SH-SY5Y (cell line): ENCODE data around the gene LRRC56.

Experiments
- GATA2 ChIP-seq: IDR thresholded peaks from 2 replicates; pipeline ENCODE4 v1.6.1; 2011; ENCODE audit warnings: mild to moderate bottlenecking, low read depth, low read length
- GATA3 ChIP-seq: IDR thresholded peaks from 2 replicates; pipeline ENCODE4 v1.6.1; 2011; ENCODE audit warnings: low read depth, mild to moderate bottlenecking, low read length, moderate library complexity

The LRRC56 gene

DNA sequence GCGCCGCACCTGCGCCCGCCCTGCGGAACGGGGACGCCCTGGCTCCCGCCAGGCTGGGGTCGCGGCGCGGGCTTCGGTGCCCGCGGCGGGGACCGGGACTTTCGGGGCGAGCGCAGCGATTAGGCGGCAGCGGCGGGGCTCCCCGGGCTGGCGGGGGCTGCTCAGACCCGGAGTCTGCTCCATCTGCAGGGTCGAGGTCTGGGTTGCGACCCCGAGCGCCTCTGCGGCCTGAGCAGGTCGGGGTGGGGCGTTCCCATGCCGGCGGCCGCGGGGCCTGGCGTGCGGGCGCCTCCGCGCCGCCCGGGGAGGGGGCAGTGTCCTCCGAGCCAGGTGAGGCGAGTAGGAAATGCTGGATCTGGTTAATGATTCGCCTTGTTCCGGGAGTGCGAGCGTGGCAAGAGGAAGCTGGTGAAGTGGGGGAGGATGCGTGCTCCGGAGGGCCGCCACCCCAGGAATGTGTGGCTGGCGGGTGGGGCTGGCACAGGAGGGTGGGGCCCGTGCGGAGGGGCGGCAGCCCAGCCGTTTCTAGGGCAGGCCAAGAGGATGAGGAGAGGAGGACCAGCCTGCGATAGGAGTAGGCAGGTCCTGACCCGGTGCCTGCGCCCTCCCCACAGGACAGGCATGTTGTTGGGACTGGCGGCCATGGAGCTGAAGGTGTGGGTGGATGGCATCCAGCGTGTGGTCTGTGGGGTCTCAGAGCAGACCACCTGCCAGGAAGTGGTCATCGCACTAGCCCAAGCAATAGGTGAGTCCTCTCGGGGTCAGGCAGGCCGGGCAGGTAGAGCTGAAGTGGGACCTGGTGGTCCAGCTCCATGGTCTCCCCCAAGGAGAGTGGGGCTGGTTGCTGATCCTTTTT lies 24.0 kb downstream of the LRRC56 start:
- TF ChIP-seq GATA3 (no peak), GATA2 (no peak)

DNA sequence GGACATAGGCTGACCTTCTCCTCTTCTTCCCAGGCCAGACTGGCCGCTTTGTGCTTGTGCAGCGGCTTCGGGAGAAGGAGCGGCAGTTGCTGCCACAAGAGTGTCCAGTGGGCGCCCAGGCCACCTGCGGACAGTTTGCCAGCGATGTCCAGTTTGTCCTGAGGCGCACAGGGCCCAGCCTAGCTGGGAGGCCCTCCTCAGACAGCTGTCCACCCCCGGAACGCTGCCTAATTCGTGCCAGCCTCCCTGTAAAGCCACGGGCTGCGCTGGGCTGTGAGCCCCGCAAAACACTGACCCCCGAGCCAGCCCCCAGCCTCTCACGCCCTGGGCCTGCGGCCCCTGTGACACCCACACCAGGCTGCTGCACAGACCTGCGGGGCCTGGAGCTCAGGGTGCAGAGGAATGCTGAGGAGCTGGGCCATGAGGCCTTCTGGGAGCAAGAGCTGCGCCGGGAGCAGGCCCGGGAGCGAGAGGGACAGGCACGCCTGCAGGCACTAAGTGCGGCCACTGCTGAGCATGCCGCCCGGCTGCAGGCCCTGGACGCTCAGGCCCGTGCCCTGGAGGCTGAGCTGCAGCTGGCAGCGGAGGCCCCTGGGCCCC lies 24.8 kb downstream of the LRRC56 start:
- no peak for TF ChIP-seq GATA2
- no peak for TF ChIP-seq GATA3

DNA sequence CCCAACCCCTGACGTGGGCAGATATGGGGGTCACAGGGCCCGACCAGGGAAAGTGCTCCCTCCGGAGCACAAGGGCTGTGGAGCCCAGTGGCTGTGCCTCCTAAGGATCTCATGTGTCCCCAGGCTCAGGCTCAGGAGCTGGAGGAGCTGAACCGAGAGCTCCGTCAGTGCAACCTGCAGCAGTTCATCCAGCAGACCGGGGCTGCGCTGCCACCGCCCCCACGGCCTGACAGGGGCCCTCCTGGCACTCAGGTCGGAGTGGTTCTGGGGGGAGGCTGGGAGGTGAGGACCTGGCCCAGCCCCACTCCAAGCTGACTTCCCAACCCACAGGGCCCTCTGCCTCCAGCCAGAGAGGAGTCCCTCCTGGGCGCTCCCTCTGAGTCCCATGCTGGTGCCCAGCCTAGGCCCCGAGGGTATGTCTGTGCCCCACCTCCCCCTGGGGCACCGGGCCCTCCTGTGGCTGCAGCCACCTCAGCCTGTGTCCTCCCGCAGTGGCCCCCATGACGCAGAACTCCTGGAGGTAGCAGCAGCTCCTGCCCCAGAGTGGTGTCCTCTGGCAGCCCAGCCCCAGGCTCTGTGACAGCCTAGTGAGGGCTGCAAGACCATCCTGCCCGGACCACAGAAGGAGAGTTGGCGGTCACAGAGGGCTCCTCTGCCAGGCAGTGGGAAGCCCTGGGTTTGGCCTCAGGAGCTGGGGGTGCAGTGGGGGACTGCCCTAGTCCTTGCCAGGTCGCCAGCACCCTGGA lies 25.9 kb downstream of the LRRC56 start:
- TF ChIP-seq GATA3 = no peak
- TF ChIP-seq GATA2 = no peak

DNA sequence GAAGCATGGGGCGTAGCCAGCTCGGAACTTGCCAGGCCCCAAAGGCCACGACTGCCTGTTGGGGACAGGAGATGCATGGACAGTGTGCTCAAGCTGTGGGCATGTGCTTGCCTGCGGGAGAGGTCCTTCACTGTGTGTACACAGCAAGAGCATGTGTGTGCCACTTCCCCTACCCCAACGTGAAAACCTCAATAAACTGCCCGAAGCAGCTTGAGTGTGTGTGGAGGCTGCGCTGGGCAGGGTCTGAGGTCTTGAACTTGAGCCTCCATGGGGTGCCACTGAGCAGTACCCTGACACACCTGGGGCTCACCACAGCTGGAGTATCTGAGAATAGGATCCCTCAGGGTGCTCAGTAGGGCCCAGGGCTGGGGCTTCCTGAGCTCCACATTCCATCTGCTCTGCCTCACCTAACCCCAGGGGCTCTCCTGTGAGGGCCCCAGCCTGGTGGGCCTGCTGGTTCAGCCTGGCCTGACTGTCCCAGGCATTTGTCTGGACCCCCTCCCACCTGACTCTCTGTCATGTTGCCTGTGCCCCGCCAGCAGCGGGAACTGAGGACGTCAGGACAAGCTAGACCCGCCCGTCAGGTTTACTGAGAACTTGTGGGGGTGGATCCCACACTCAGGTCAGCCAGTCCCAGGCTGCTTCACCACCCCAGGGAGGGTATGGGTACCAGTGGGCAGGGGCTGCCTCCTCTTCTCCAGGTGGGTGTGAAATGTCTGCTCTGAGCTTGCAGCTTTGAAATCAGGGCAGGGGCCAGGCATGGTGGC lies 26.7 kb downstream of the LRRC56 start:
- TF ChIP-seq GATA3 = no peak
- TF ChIP-seq GATA2 = no peak

DNA sequence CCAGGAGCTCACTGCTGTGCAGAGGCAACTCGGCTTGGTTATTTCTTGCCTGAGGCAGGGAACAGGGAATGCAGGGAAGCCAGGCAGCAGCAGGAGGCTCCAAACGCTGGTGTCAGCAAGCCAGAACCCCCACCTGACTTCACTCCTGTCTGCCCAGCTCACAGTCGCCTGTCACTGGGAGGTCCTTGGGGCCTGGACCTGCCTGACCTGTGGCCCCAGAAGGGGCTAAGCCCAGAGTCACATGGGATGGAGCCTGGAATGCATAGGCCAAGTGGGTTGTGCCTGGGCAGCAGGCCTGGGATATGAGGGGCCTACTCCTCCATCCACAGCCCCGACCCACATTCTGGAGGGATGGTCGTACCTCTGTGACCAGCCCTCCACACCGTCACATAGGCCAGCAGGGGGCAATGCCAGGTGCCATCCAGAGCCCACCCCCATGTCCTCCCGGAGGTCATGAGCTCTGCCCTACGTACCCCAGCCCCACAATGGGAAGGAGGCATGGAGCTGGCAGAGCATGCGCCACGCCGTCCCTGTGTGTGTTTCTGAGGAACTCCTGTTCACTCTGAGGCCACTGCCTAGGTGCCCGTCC lies 28.7 kb downstream of the LRRC56 start:
- TF ChIP-seq GATA2 (no peak), GATA3 (no peak)

DNA sequence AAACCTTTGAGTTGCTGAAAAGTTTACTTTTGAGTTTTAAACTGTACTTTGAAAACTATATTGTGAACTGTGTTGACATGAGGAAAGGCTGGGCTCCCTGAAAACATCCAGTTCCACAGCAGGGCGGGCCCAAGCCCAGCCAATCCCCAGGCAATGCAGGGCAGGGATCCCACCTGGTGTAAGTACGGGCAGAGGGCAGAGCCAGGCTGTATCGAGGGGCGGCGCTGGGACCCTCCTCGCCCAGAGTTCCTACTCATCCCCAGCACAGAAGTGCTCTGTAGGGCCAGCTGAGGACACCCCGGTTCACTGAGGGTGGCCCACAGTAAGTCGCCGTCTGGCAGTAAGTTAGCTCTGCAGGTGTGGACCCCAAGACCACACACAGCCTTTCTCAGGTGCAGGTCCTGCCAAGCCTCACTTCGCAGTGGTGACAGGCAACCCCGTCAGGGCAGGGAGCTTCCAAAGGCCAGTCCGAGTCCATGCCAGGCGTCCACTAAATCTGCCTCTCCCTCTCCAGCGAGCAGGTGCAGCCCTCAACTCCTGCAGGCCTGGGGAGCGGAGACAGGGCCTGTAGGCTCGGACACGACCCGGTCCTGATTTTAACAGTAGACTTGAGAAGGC lies 29.8 kb downstream of the LRRC56 start:
- TF ChIP-seq GATA3 (no peak), GATA2 (no peak)

DNA sequence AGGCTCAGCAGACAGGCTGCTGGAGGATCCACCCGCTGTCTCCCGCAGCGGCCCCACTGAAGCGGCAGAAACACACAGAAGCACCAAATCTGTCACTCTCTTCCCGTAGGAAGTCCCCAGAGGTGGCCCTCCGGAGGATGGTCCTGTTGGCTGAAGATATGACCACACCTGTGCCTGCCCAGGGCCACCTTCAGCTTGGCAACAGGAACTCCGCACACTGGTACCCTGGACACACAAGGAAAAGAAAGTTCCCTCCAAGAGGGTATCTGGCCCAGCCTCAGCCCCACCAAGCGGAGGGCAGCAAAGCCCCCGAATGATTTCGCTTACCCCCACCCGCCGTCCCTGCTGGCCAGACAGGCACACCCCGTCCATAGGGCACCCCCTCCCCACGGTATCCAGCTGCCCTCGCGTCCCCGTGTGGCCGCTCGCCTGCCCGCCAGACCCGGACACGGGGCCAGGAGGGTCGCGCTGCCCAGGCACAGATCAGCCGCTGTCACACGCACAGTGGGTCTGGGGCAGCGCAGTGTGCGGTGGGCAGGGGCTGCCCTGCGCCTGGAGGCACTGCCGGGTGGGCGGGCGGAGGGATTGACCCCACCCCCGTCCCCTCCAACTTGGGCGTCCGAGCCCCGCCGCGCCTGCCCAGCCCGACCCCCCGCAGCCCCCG lies 30.4 kb downstream of the LRRC56 start:
- TF ChIP-seq GATA3 = no peak
- no peak for TF ChIP-seq GATA2

DNA sequence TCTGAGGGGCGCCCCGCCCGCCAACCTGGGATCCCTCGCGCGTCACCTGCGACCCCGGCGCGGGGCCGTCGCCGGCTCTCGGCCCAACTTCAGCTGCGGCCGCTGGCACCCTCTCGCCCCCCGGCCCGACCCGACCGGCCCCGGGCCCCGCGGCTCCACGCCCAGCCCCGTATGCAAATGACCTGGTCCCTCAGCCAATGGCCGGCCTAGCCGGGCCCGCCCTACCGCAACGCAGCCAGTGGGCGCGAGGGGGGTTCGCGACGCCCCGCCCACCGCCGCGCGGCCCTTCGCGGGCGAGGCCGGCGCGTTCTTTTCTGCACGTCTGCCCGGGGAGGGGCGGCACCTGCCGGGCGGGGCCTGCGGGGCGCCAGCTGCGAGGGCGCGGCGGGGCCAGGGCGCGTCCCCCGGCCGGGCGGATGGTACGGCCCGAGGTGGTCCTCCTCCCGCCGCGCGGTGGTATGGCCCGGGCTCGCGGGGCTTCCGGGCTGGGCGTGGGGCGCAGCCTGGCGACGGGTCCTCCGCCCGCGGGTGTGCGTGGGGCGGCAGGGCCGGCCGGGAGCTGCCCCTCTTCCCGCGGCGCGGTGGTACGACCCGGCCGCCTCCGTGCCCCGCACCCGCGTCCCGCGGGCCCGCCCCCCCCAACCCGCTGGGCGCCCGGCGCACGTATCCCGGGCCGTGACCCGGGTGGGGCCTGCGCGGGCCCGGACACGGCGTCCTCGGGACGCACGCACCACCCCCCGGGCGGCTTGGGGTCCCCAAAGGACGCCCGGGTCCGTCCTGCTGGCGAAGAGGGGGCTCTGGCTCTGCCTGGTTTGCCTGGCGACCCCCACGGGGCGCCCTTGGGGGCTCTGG lies 31.2 kb downstream of the LRRC56 start:
- TF ChIP-seq GATA3 (no peak), GATA2 (no peak)

DNA sequence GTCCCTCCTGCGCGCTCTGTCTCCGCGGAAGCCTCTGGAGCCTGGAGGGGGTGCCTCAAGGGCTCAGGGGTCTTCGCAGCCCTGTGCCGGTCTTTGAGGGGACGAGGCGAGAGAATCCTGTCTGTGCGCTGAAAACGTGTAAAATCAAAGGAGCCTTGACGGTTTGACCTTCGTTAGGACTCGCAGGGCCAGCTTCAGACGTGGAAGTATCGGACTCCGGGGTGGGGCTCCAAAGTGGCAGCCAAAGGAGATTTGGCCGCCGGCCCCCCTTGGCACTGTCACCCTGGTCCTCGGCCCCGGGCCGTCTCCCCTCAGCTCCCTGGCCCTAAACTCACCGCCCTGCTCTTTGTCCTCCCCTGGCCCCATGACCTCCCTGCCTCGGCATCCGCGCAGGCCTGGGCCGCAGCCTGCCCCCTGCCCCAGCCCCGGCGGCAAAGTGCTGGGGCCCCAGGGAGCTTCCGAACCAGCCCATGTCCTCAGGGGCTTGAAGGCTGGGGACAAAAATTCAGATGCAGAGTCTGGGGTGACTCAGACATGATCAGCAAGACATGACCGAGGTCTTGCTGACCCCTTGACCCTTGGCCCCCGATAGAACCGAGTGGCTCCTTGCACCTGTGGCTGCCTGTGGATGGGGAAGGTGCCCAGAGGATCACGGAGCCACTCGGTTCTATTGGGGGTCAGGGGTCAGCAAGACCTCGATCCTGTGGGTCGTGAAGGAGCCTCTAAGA lies 32.0 kb downstream of the LRRC56 start:
- TF ChIP-seq GATA3 = no peak
- TF ChIP-seq GATA2 = no peak

DNA sequence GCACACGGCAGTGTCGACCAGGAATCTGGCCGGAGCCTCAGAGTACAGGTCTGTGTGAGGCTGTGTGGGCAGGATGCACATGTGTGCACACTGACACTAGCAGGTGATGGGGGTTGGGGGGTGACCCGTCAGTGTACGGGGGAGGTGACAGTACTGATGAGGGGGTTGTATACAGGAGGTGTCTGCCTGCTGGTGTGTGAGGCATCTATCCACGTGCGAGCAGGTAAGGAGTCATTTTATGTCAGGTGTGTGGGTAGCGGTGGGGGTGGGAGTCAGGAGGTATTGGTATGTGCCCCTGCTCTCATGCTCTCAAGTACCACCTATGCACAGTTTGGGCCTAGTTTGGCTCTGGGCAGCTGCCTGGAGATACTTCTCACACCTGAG lies 34.5 kb downstream of the LRRC56 start:
- no peak for TF ChIP-seq GATA3
- TF ChIP-seq GATA2 = no peak

DNA sequence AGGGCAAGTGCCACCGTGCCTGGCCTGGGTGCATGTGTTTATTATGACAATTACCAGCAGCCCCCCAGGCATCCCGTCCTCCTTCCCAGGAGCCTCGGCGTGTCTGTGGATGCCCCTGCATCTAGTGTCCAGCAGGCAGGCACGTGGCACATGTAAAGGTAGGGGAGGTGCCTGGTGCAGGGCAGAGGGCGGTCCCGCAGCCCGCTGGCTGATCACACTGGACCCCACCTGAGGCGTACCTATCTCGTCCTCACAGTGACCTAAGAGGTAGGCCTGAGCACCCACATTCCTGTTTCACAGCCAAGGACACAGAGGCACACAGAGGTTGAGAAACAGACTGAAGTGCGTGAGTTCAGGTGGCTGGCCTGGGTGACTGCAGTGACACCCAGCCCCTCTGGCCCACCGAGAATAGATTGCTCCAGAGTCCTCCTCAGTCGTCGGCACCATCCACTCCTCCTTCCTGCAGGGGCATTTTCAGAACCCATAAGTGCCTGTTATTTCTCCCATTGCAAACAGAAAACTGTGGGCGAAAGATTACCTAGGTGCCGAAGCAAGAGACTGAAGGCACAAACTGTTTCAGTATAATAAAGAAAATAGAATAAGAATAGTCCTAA lies 35.9 kb downstream of the LRRC56 start:
- no peak for TF ChIP-seq GATA2
- no peak for TF ChIP-seq GATA3
